SK-N-SH treated with all-trans-retinoic acid at 6 μM for 48 hours (cell line): ENCODE results near the gene SPC25.
A peak's percentile ranks its signal among the peaks of the same experiment; 100 is the strongest.

Experiments
- ATAC-seq: fragments of 200-7000 bp; cut with Tn5 transposase; 3 replicates; pipeline ENCODE4 v1.9.1; 2020; ENCODE audit warnings: mild to moderate bottlenecking, moderate library complexity
- ARNTL ChIP-seq: fragments of 450-650 bp; formaldehyde crosslinking; IDR thresholded peaks from 2 replicates; pipeline ENCODE4 v1.5.0; 2020; ENCODE audit warnings: low read depth, mild to moderate bottlenecking, moderate library complexity, borderline replicate concordance
- CSDC2 ChIP-seq: fragments of 250-450 bp; sonication (Bioruptor Pico); IDR thresholded peaks from 2 replicates; pipeline ENCODE4 v1.5.0; 2020; ENCODE audit warnings: mild to moderate bottlenecking, moderate library complexity
- ESRRG ChIP-seq: fragments of 250-450 bp; sonication (Bioruptor Pico); IDR thresholded peaks from 2 replicates; pipeline ENCODE4 v1.6.1; 2021; ENCODE audit warnings: mild to moderate bottlenecking
- GLIS3 ChIP-seq: fragments of 250-450 bp; sonication (Bioruptor Pico); IDR thresholded peaks from 2 replicates; pipeline ENCODE4 v1.5.0; 2020; ENCODE audit warnings: mild to moderate bottlenecking, moderate library complexity
- ISL1 ChIP-seq: fragments of 250-450 bp; sonication (Bioruptor Pico); IDR thresholded peaks from 2 replicates; pipeline ENCODE4 v2.1.2; 2022; ENCODE audit warnings: mild to moderate bottlenecking, moderate library complexity
- OSR1 ChIP-seq: fragments of 250-450 bp; sonication (Bioruptor Pico); IDR thresholded peaks from 2 replicates; pipeline ENCODE4 v1.8.0; 2022; ENCODE audit warnings: moderate library complexity, mild to moderate bottlenecking, inconsistent platforms
- PPARA ChIP-seq: fragments of 250-450 bp; sonication (Bioruptor Pico); IDR thresholded peaks from 2 replicates; pipeline ENCODE4 v1.5.0; 2020; ENCODE audit warnings: mild to moderate bottlenecking, borderline replicate concordance
- RARB ChIP-seq: fragments of 250-450 bp; sonication (Bioruptor Pico); IDR thresholded peaks from 2 replicates; pipeline ENCODE4 v1.8.0; 2021; ENCODE audit warnings: mild to moderate bottlenecking, moderate library complexity
- SNAI2 ChIP-seq: fragments of 250-450 bp; sonication (Bioruptor Pico); IDR thresholded peaks from 2 replicates; pipeline ENCODE4 v1.5.0; 2020; ENCODE audit warnings: mild to moderate bottlenecking, moderate library complexity
- TCF4 ChIP-seq: fragments of 250-450 bp; sonication (Bioruptor Pico); IDR thresholded peaks from 2 replicates; pipeline ENCODE4 v1.8.0; 2021; ENCODE audit warnings: mild to moderate bottlenecking, moderate library complexity, borderline replicate concordance
- TOX ChIP-seq: fragments of 250-450 bp; sonication (Bioruptor Pico); IDR thresholded peaks from 2 replicates; pipeline ENCODE4 v1.8.0; 2021; ENCODE audit warnings: mild to moderate bottlenecking, moderate library complexity, borderline replicate concordance
- ZC3H10 ChIP-seq: fragments of 250-450 bp; sonication (Bioruptor Pico); IDR thresholded peaks from 2 replicates; pipeline ENCODE4 v1.5.1; 2021; ENCODE audit warnings: mild to moderate bottlenecking, moderate library complexity
- ZFP3 ChIP-seq: fragments of 250-450 bp; sonication (Bioruptor Pico); IDR thresholded peaks from 2 replicates; pipeline ENCODE4 v1.5.0; 2020; ENCODE audit warnings: mild to moderate bottlenecking, moderate library complexity
- ZFP30 ChIP-seq: fragments of 450-650 bp; formaldehyde crosslinking; IDR thresholded peaks from 2 replicates; pipeline ENCODE4 v1.5.0; 2022; ENCODE audit warnings: mild to moderate bottlenecking, moderate library complexity
- ZNF565 ChIP-seq: fragments of 450-650 bp; formaldehyde crosslinking; conservative IDR thresholded peaks from 2 replicates; pipeline ENCODE4 v1.5.0; 2020; ENCODE audit warnings: low read depth, mild to moderate bottlenecking, moderate library complexity
- ZNF70 ChIP-seq: fragments of 450-650 bp; formaldehyde crosslinking; IDR thresholded peaks from 2 replicates; pipeline ENCODE4 v1.5.0; 2020; ENCODE audit warnings: mild to moderate bottlenecking, moderate library complexity
- ZNF8 ChIP-seq: fragments of 450-650 bp; formaldehyde crosslinking; IDR thresholded peaks from 2 replicates; pipeline ENCODE4 v1.5.0; 2020; ENCODE audit warnings: mild to moderate bottlenecking, moderate library complexity
- TF ChIP-seq, protein P1 (sequence below): fragments of 250-450 bp; sonication (Bioruptor Pico); IDR thresholded peaks from 2 replicates; pipeline ENCODE4 v1.5.0; 2020; ENCODE audit warnings: mild to moderate bottlenecking, moderate library complexity
- TF ChIP-seq, protein P2 (sequence below): fragments of 250-450 bp; sonication (Bioruptor Pico); IDR thresholded peaks from 2 replicates; pipeline ENCODE4 v1.5.1; 2020; ENCODE audit warnings: low read depth, mild to moderate bottlenecking, moderate library complexity
- TF ChIP-seq, protein P3 (sequence below): fragments of 250-450 bp; sonication (Bioruptor Pico); IDR thresholded peaks from 2 replicates; pipeline ENCODE4 v1.8.0; 2021; ENCODE audit warnings: low read depth, mild to moderate bottlenecking, moderate library complexity, borderline replicate concordance
- TF ChIP-seq, protein P4 (sequence below): fragments of 250-450 bp; sonication (Bioruptor Pico); IDR thresholded peaks from 2 replicates; pipeline ENCODE4 v1.8.0; 2020; ENCODE audit warnings: mild to moderate bottlenecking, moderate library complexity, borderline replicate concordance
- TF ChIP-seq, protein P5 (sequence below): fragments of 250-450 bp; sonication (Bioruptor Pico); IDR thresholded peaks from 2 replicates; pipeline ENCODE4 v1.5.1; 2021; ENCODE audit warnings: mild to moderate bottlenecking, moderate library complexity

The SPC25 gene

DNA sequence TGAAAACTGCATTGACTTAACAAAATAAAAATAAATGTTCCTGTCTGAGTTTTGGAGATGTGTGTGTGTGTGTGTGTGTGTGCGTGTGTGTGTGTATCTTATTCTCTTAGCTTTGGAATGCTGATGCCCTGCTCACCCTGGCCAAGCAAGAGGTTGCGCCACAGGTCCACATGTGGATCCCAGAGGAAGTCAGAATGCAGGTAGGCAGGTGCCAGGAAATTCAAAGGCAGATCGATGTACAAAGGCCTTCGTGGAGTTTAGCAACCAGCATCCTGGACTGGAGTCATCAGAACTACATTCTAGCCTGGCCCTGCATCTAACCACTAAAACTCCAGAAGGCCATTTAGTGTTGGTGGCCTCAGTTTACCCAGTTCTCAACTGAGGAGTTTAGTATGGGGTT, 23.3 kb upstream of the SPC25 start:
- no peak for ATAC-seq

DNA sequence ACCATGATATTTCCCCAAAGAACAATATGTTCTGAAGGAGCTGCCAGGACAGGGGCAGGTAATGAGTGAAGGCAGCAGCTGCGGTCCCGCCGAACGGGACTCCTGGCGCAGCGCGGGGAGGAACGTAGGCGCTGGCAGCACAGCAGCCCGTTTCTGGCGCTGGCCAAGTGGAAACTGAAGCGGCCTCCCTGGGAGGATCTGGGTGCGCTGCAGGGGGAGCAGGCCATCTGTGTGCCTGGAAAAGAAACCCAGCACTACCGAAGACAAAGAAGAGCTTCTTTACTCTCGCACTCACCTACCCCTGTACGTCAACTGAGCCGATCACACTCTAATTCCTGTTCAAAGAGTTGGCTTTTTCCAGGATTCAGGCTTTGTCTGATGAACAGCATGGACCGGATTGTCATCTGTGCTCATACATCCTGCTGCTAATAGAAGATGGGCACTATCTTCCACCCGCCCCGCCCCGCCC, 22.7 kb upstream of the SPC25 start:
- ATAC-seq, result peak; percentile 97
- no peak for TF ChIP-seq GLIS3 (CRISPR knock-in tag)
- TF ChIP-seq ZNF8 (CRISPR knock-in tag), result no peak
- TF ChIP-seq, protein P1, sequence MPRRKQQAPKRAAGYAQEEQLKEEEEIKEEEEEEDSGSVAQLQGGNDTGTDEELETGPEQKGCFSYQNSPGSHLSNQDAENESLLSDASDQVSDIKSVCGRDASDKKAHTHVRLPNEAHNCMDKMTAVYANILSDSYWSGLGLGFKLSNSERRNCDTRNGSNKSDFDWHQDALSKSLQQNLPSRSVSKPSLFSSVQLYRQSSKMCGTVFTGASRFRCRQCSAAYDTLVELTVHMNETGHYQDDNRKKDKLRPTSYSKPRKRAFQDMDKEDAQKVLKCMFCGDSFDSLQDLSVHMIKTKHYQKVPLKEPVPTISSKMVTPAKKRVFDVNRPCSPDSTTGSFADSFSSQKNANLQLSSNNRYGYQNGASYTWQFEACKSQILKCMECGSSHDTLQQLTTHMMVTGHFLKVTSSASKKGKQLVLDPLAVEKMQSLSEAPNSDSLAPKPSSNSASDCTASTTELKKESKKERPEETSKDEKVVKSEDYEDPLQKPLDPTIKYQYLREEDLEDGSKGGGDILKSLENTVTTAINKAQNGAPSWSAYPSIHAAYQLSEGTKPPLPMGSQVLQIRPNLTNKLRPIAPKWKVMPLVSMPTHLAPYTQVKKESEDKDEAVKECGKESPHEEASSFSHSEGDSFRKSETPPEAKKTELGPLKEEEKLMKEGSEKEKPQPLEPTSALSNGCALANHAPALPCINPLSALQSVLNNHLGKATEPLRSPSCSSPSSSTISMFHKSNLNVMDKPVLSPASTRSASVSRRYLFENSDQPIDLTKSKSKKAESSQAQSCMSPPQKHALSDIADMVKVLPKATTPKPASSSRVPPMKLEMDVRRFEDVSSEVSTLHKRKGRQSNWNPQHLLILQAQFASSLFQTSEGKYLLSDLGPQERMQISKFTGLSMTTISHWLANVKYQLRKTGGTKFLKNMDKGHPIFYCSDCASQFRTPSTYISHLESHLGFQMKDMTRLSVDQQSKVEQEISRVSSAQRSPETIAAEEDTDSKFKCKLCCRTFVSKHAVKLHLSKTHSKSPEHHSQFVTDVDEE (CRISPR knock-in tag), result no peak
- no peak for TF ChIP-seq OSR1 (CRISPR knock-in tag)
- TF ChIP-seq ISL1 (CRISPR knock-in tag), result no peak
- TF ChIP-seq ZNF565 (CRISPR knock-in tag), result no peak
- no peak; the same call in 1 of the 2 replicates for TF ChIP-seq TCF4 (CRISPR knock-in tag)
- TF ChIP-seq PPARA, result no peak
- TF ChIP-seq, protein P2, sequence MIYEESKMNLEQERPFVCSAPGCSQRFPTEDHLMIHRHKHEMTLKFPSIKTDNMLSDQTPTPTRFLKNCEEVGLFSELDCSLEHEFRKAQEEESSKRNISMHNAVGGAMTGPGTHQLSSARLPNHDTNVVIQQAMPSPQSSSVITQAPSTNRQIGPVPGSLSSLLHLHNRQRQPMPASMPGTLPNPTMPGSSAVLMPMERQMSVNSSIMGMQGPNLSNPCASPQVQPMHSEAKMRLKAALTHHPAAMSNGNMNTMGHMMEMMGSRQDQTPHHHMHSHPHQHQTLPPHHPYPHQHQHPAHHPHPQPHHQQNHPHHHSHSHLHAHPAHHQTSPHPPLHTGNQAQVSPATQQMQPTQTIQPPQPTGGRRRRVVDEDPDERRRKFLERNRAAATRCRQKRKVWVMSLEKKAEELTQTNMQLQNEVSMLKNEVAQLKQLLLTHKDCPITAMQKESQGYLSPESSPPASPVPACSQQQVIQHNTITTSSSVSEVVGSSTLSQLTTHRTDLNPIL (CRISPR knock-in tag), result no peak
- TF ChIP-seq ZNF70 (CRISPR knock-in tag), result no peak
- TF ChIP-seq, protein P3, sequence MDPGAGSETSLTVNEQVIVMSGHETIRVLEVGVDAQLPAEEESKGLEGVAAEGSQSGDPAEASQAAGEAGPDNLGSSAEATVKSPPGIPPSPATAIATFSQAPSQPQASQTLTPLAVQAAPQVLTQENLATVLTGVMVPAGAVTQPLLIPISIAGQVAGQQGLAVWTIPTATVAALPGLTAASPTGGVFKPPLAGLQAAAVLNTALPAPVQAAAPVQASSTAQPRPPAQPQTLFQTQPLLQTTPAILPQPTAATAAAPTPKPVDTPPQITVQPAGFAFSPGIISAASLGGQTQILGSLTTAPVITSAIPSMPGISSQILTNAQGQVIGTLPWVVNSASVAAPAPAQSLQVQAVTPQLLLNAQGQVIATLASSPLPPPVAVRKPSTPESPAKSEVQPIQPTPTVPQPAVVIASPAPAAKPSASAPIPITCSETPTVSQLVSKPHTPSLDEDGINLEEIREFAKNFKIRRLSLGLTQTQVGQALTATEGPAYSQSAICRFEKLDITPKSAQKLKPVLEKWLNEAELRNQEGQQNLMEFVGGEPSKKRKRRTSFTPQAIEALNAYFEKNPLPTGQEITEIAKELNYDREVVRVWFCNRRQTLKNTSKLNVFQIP (CRISPR knock-in tag), result no peak
- no peak for TF ChIP-seq ARNTL (CRISPR knock-in tag)

More for the DNA sequence above, 23.3 kb upstream of the SPC25 start:
- no peak for TF ChIP-seq ISL1 (CRISPR knock-in tag)
- TF ChIP-seq ZFP30 (CRISPR knock-in tag), result no peak
- TF ChIP-seq ESRRG (CRISPR knock-in tag), result no peak
- TF ChIP-seq, protein P1 (CRISPR knock-in tag), result no peak
- TF ChIP-seq ZNF70 (CRISPR knock-in tag), result no peak
- TF ChIP-seq, protein P4, sequence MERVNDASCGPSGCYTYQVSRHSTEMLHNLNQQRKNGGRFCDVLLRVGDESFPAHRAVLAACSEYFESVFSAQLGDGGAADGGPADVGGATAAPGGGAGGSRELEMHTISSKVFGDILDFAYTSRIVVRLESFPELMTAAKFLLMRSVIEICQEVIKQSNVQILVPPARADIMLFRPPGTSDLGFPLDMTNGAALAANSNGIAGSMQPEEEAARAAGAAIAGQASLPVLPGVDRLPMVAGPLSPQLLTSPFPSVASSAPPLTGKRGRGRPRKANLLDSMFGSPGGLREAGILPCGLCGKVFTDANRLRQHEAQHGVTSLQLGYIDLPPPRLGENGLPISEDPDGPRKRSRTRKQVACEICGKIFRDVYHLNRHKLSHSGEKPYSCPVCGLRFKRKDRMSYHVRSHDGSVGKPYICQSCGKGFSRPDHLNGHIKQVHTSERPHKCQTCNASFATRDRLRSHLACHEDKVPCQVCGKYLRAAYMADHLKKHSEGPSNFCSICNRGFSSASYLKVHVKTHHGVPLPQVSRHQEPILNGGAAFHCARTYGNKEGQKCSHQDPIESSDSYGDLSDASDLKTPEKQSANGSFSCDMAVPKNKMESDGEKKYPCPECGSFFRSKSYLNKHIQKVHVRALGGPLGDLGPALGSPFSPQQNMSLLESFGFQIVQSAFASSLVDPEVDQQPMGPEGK (CRISPR knock-in tag), result no peak
- no peak for TF ChIP-seq ZFP3 (CRISPR knock-in tag)
- TF ChIP-seq TOX (CRISPR knock-in tag), result no peak
- TF ChIP-seq CSDC2 (CRISPR knock-in tag), result no peak
- TF ChIP-seq, protein P5, sequence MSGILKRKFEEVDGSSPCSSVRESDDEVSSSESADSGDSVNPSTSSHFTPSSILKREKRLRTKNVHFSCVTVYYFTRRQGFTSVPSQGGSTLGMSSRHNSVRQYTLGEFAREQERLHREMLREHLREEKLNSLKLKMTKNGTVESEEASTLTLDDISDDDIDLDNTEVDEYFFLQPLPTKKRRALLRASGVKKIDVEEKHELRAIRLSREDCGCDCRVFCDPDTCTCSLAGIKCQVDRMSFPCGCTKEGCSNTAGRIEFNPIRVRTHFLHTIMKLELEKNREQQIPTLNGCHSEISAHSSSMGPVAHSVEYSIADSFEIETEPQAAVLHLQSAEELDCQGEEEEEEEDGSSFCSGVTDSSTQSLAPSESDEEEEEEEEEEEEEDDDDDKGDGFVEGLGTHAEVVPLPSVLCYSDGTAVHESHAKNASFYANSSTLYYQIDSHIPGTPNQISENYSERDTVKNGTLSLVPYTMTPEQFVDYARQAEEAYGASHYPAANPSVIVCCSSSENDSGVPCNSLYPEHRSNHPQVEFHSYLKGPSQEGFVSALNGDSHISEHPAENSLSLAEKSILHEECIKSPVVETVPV (CRISPR knock-in tag), result no peak
- no peak for TF ChIP-seq ZC3H10 (CRISPR knock-in tag)
- no peak for TF ChIP-seq ZNF8 (CRISPR knock-in tag)
- TF ChIP-seq RARB (CRISPR knock-in tag), result no peak
- TF ChIP-seq GLIS3 (CRISPR knock-in tag), result no peak
- TF ChIP-seq PPARA, result no peak
- no peak for TF ChIP-seq ZNF565 (CRISPR knock-in tag)
- no peak for TF ChIP-seq OSR1 (CRISPR knock-in tag)
- TF ChIP-seq SNAI2 (CRISPR knock-in tag), result no peak
